ENCODE measurements around the gene NOC2L.
"Not testable (repeated sequence)": the region's sequence is repeated elsewhere in the genome, so short reads cannot be mapped to it uniquely, and the experiment has no call there.

NOC2L gene

DNA sequence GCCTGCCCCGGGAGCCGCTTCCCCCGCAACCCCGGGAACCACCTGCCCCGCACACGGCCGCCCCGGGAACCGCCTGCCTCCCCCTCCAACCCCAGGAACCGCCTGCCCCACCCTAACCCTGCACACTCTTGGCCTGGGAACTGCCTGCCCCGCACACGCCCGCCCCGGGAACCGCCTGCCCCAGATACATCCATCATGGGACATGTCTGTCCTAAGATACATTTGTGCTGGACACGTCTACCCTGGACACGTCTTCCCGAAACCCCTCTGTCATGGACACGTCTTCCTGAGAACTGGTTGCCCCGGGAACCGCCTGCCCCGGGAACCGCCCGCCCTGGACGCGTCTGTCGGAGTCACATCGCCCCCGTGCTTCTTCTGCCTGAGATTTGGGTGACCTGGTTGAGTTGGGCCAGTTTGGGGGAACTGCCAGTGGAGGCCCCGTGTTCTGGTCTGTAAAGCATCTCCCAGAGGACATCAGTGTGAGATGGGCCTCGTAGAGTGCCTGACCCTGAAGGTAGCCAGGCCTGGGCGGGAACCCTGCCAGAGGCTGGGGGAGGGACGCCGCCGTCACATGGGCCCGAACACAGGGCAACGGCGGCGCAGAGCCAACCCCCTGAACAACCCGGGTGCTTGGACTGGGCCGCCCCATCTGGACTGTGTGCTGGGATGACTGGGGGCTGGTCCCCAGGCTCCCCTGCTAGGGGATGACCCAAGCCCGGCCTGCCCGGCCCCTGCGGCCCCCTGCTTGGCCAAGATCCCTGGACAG is 19.2 kb upstream of the NOC2L start:
- Histone ChIP-seq H3K27me3 (peaks cover 0 to 30% of the 10 kb centered on the region in 2 donors), H3K36me3 (no peaks in the 10 kb centered on the region), H3K27ac (no peak overlapping the region), H3K9me3 (no peaks in the 10 kb centered on the region), H3K4me1 (peaks cover 0 to 27% (median 25%) of the 10 kb centered on the region in 4 donors), H3K4me3 (no peak overlapping the region)
- intact Hi-C loops (cut with DNase I; ENCODE audit: low total_unique reads) = no loop called here
- TF ChIP-seq, protein P1, sequence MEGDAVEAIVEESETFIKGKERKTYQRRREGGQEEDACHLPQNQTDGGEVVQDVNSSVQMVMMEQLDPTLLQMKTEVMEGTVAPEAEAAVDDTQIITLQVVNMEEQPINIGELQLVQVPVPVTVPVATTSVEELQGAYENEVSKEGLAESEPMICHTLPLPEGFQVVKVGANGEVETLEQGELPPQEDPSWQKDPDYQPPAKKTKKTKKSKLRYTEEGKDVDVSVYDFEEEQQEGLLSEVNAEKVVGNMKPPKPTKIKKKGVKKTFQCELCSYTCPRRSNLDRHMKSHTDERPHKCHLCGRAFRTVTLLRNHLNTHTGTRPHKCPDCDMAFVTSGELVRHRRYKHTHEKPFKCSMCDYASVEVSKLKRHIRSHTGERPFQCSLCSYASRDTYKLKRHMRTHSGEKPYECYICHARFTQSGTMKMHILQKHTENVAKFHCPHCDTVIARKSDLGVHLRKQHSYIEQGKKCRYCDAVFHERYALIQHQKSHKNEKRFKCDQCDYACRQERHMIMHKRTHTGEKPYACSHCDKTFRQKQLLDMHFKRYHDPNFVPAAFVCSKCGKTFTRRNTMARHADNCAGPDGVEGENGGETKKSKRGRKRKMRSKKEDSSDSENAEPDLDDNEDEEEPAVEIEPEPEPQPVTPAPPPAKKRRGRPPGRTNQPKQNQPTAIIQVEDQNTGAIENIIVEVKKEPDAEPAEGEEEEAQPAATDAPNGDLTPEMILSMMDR (IDR thresholded peaks at IDR 0.05) = no peak
- no peak for DNase-seq

DNA sequence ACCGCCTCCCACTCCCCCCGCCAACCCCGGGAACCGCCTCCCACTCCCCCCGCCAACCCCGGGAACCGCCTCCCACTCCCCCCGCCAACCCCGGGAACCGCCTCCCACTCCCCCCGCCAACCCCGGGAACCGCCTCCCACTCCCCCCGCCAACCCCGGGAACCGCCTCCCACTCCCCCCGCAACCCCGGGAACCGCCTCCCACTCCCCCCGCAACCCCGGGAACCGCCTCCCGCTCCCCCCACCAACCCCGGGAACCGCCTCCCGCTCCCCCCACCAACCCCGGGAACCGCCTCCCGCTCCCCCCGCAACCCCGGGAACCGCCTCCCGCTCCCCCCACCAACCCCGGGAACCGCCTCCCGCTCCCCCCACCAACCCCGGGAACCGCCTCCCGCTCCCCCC is 17.7 kb upstream of the NOC2L start:
- H3K4me3 ChIP-seq; H3K27ac ChIP-seq; H3K36me3 ChIP-seq; H3K9me3 ChIP-seq; DNase-seq; intact Hi-C loops (cut with DNase I; ENCODE audit: low total_unique reads): not testable (repeated sequence)
- H3K27me3 ChIP-seq = peaks cover 0 to 45% of the 10 kb centered on the region in 2 donors
- H3K4me1 ChIP-seq = peaks cover 0 to 20% (median 17%) of the 10 kb centered on the region in 4 donors

DNA sequence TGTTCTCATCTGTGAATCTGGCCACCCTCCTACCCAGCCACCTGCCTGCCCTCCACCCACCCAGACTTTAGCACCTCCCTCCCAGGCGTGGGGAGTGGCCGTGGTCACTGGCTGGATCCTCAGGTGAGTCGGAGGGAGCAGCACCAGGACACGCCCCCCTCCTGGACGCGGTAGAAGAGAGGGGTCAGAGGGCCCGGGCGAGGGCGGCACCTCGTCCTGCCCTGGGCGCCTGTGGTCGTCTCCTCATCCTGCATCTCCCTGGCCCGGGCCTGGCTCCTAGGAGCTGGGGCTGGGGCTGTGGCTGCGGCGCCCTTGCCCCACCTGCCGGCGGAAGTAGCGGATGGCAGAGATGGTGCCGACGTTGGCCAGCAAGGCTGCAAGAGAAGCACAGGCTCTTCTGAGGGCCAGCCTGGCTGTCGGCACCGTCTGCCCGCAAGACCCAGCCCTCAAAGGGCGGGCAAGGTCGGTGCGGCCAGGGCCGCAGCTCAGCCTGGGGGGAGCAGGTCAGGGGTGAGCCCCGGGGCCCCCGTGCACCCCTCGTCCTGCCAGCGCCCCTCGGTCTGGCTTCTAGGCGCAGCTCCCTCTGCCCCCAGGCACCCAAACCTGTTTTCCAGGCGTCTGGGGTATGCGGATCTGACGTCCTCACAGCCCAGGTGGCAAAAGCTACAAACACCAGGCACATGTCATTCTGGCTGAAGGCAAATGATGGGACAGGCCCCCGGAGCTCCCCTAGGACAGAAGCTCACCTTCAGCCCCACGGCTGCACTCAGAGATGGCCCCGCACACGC is 17.0 kb upstream of the NOC2L start:
- intact Hi-C loops (cut with DNase I; ENCODE audit: low total_unique reads) = no loop called here
- peak; percentile 58 to 83 for DNase-seq
- Histone ChIP-seq H3K27ac (peak overlapping the region in 1 of 2 donors; percentile 46), H3K4me3 (peak overlapping the region; percentile 37 to 40), H3K36me3 (no peaks in the 10 kb centered on the region), H3K27me3 (peaks cover 0 to 52% of the 10 kb centered on the region in 2 donors), H3K9me3 (no peaks in the 10 kb centered on the region), H3K4me1 (peaks cover 0 to 14% (median 12%) of the 10 kb centered on the region in 4 donors)
- TF ChIP-seq, protein P1 (IDR thresholded peaks at IDR 0.05) = peak; percentile 71 to 78

DNA sequence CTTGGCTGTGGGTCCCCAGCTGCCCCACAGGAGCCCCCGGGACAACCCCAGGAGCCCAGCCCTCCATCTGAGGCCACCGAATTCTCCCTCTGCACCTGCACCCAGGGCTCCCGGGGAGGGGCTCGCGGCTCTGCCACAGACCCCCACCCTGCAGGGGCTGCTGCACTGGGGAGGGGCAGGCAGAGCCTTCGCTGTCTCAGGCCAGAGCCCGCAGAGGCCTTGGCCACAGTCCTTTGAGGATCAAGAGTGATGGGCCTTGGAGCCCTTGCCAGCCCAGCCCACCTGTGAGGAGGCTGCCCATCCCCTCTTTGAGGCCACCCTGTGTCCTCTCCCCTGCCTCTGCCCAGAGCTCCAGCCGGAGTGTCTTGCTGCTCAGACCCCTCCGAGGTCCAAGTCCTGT is 16.3 kb upstream of the NOC2L start:
- DNase-seq = no peak
- Histone ChIP-seq H3K27ac (no peak overlapping the region), H3K4me1 (peaks cover 0 to 14% (median 7%) of the 10 kb centered on the region in 4 donors)

DNA sequence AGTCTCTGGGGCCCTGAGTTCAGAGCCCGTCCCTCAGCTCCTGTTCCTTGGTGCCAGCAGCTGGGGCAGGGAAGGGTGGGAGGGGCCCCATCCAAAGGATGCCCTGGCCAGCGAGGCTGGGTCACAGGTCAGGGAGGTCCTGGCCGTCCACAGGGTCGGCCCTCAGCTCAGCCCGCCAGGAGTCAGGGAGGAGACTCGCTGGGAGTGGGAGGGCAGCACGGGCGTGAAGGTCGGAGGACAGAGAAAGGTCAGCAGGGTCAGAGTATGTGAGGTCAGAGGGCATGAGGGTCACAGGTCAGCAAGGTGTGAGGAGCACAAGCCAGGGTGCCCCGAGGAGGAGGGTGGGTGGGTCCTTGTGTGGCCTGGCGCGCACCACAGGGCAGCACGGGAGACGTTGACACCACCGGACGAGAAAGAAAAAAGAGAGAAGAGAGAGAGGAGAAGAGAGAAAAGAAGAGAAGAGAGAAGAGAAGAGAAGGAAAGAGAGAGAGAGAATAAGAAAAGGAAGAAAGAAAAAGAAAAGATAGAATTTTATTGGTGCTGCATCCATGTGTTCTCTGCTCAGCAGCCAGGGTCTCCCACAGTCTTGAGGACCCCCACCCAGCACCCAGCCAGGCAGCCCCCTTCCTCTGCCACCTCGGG is 15.8 kb upstream of the NOC2L start:
- peaks cover 0 to 14% (median 7%) of the 10 kb centered on the region in 4 donors for H3K4me1 ChIP-seq
- no peaks in the 10 kb centered on the region for H3K9me3 ChIP-seq
- H3K27ac ChIP-seq = no peak overlapping the region
- TF ChIP-seq, protein P1 (IDR thresholded peaks at IDR 0.05) = no peak
- no peak overlapping the region for H3K4me3 ChIP-seq
- intact Hi-C loops (cut with DNase I; ENCODE audit: low total_unique reads) = no loop called here
- no peaks in the 10 kb centered on the region for H3K36me3 ChIP-seq
- H3K27me3 ChIP-seq = peaks cover 0 to 64% of the 10 kb centered on the region in 2 donors
- no peak for DNase-seq

More for the DNA sequence above, 16.3 kb upstream of the NOC2L start:
- intact Hi-C loops (cut with DNase I; ENCODE audit: low total_unique reads) = no loop called here
- no peaks in the 10 kb centered on the region for H3K9me3 ChIP-seq
- H3K4me3 ChIP-seq = no peak overlapping the region
- H3K27me3 ChIP-seq = peaks cover 0 to 59% of the 10 kb centered on the region in 2 donors
- H3K36me3 ChIP-seq = no peaks in the 10 kb centered on the region
- TF ChIP-seq, protein P1 (IDR thresholded peaks at IDR 0.05) = no peak
